Central memory CD8-positive, alpha-beta T cell (primary cell): Measurements from ENCODE around the gene IMPA2.

ENCODE experiments used
- ATAC-seq: fragments of 150-1000 bp; cut with Tn5 transposase; replicated peaks from 2 replicates; pipeline ENCODE4 v1.10.0; 2022; ENCODE audit warnings: mild to moderate bottlenecking, moderate FRiP score, moderate number of reproducible peaks; ENCODE audit not compliant: poor library complexity, severe bottlenecking; ENCODE audit errors: extremely low read depth
- DNase-seq, 2 donors: peaks; one replicate each; pipeline ENCODE4 v3.0.0; 2021; ENCODE audit warnings: low spot score in 2 of 2
- H3K27ac Mint-ChIP-seq: one replicate; pipeline ENCODE4 v1.8.0; 2022; ENCODE audit warnings: low read depth, mild to moderate bottlenecking, moderate library complexity, mixed read lengths
- H3K27me3 Mint-ChIP-seq: one replicate; pipeline ENCODE4 v1.8.0; 2022; ENCODE audit warnings: mixed read lengths
- H3K36me3 Mint-ChIP-seq: one replicate; pipeline ENCODE4 v1.8.0; 2022; ENCODE audit warnings: mild to moderate bottlenecking, moderate library complexity, mixed read lengths; ENCODE audit not compliant: insufficient read depth
- H3K4me1 Mint-ChIP-seq: one replicate; pipeline ENCODE4 v1.8.0; 2022; ENCODE audit warnings: mixed read lengths
- H3K4me3 Mint-ChIP-seq: one replicate; pipeline ENCODE4 v1.8.0; 2022; ENCODE audit warnings: mild to moderate bottlenecking, moderate library complexity, mixed read lengths
- H3K9me3 Mint-ChIP-seq: one replicate; pipeline ENCODE4 v1.8.0; 2022; ENCODE audit warnings: mixed read lengths

Gene IMPA2

DNA sequence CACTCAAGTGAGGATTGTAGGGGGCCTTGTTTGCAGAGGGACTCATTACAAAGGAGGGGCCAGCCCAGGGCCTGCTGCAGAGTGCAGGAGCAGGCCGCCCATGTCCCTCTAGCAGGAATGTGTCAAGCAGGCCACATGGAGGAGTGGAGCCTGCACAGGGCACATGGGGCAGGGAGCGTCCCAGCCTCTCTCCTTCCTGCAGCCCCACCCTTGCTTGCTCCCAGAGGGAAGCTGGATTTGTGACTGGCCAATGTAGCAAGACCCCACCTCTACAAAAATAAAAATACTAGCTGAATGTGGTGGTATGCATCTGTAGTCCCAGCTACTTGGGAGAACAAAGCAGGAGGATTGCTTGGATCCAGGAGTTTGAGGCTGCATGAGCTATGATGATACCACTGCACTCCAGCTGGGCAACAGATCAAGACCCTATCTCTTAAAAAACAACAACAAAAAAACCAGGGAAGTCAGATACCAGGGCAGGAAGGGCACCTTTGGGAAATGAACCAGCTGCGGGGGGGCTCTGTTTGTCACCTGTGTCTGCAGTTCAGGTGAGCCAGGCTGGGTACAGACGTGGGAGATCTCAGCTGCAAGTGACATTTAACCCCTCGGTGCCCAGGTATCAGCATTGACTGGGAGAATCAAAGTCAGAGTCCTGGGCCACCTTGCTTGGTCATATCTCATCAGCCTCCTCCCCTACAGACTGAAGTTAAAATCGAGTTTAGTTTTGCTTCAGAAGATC is 27.7 kb downstream of the IMPA2 start:
- H3K27ac Mint-ChIP-seq, result peak overlapping the region; percentile 49
- no peak for ATAC-seq
- H3K9me3 Mint-ChIP-seq, result no peaks in the 10 kb centered on the region
- no peak for DNase-seq
- no peaks in the 10 kb centered on the region for H3K27me3 Mint-ChIP-seq
- H3K36me3 Mint-ChIP-seq, result peaks cover under 1% of the 10 kb centered on the region
- H3K4me3 Mint-ChIP-seq, result no peak overlapping the region
- H3K4me1 Mint-ChIP-seq, result no peaks in the 10 kb centered on the region

DNA sequence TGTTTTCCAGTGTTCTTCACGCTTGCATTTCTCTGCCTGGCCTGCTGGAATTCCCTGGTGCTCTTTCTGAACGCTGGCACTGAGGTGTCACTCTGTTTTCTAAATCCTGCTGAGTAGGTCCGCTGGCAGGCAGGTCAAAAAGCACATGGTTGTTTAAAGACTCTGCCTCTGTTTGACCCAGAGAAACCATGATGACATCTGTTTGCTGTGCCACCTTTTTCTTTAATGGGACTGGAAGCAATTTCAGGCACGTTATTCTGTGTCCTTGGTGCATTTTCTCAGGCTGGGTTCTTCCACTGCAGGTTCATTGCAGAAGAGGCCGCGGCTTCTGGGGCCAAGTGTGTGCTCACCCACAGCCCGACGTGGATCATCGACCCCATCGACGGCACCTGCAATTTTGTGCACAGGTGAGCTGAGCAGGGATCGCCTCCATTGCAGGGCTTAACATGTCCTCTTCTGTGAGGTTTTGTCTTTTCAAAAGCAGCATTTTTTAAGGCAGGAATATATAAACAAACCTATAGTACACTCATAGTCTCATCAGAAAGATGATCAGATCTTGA is 28.4 kb downstream of the IMPA2 start:
- Mint-ChIP-seq H3K9me3 (no peaks in the 10 kb centered on the region), H3K27me3 (no peaks in the 10 kb centered on the region), H3K4me3 (no peak overlapping the region), H3K36me3 (no peaks in the 10 kb centered on the region), H3K4me1 (no peaks in the 10 kb centered on the region), H3K27ac (no peak overlapping the region)
- no peak for DNase-seq
- ATAC-seq, result no peak

DNA sequence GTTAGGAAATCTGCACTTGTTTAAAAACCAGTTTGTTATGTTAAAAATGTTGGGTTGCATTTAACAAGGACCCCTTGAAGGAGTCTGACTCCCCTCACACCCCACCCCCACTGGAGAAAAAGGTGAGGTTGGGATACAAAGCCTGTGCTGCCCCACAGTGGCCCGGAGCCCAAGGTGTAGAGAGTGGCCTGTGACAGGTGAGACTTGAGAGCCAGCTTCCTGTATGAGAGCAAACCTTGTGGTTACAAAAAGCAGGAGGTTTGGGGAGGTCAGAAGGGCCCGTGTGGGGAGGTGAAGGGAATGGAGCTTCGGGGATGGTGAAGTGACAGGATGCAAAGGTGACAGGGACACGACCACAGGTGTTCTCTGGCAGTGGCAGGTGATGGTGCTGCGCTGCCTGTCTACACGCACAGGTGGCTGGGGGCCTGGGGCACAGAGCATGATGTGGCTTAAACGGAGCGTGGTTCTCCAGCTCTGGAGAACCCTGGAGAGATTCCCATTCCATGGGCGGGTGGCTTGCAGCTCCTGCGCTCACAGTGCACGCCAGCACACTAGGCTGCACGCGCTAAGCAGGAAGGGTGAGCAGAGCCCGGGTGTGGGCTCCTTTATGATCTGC is 29.0 kb downstream of the IMPA2 start:
- H3K4me1 Mint-ChIP-seq, result no peaks in the 10 kb centered on the region
- ATAC-seq (no peak), DNase-seq (no peak)
- H3K9me3 Mint-ChIP-seq, result no peaks in the 10 kb centered on the region
- H3K27me3 Mint-ChIP-seq, result no peaks in the 10 kb centered on the region
- H3K27ac Mint-ChIP-seq, result no peak overlapping the region
- no peak overlapping the region for H3K4me3 Mint-ChIP-seq
- no peaks in the 10 kb centered on the region for H3K36me3 Mint-ChIP-seq

DNA sequence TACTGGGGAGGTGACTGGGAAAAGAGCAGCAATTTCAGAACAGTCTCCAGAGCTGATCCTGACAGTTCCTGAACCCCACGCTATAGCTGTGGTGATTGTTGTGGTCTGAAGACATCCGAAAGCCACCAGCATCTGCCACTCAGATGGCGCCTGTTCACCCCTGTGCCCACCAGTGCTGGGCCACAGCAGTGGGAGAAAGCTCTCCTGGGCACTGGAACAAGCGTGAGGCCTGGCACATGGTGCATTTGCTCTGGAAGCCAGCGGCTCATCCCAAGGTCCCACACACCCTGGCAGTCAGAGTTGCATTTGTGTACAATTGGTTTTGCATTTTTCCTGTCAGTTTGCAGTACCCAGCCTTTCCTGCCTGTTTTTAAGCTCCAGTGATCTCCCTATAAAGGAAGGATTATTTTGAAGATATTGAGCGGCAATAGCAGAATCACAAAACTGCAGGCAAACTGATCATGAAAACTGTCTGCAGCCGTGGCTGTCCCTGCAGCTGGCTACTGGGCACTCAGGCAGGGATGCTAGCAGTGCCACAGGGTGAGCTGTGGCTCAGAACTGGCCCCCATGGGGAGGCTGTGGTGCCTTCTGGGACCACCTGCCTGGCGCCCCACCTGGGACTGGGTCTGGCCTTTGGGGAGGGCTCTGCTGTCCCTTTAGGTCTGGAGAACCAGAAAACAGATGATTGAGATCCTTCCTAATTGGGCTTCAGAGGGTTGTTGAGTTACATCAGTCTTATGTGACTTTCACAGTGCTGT is 30.1 kb downstream of the IMPA2 start:
- Mint-ChIP-seq H3K27me3 (no peaks in the 10 kb centered on the region), H3K4me1 (no peaks in the 10 kb centered on the region), H3K4me3 (no peak overlapping the region), H3K36me3 (no peaks in the 10 kb centered on the region), H3K9me3 (no peaks in the 10 kb centered on the region), H3K27ac (no peak overlapping the region)
- ATAC-seq, result no peak
- no peak for DNase-seq

DNA sequence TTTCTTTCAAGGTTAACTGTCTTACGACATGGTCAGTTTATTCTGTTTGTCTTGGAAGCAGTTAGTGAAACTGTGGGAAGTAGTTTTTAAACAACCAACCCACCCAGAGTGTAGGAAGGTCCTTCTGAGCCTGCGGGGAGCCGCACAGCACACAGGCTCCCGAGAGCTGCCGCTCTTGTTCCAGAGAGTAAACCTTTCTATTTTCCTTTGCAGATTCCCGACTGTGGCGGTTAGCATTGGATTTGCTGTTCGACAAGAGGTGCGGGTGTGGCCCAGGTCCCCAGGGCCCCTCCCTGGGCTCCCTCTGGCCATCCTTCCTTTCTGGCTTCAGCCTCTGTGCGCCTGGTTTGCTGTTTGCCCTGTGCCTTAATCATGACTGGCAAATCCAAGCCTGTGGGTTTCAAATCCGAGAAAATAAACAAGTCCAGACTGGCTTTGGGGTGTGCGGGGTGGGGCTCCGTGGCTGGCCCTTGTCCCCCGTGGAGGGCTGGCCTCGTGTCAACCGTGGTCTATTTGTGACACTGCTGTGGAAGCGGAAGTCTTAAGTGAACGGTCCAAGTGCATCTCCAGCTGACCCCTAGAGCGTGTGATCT is 30.7 kb downstream of the IMPA2 start:
- Mint-ChIP-seq H3K36me3 (no peaks in the 10 kb centered on the region), H3K27me3 (no peaks in the 10 kb centered on the region), H3K4me1 (no peaks in the 10 kb centered on the region), H3K27ac (no peak overlapping the region), H3K4me3 (no peak overlapping the region), H3K9me3 (no peaks in the 10 kb centered on the region)
- DNase-seq, result no peak
- ATAC-seq, result no peak

DNA sequence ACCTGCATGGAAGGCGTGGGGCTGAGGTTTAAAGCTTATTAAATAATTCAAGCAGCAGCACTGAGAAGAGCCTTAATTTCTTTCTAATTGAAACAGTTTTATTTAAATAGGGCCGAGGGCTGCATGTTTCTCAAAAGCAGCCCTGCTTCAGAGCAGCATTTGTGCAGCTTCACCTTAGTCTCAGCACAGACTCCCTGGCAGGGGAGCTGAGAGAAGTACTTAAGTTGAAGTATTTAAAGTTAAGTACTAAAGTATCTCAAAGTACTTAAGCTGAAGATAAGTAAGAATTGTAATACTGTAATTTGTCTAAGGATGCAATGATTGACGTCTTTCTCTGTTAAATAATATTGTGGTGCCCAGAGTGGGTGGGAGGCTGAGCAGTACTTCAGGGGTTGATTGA is 31.4 kb downstream of the IMPA2 start:
- Mint-ChIP-seq H3K4me1 (no peaks in the 10 kb centered on the region), H3K27ac (no peak overlapping the region), H3K4me3 (no peak overlapping the region), H3K9me3 (no peaks in the 10 kb centered on the region), H3K27me3 (no peaks in the 10 kb centered on the region), H3K36me3 (peaks cover 2% of the 10 kb centered on the region)
- DNase-seq (no peak), ATAC-seq (no peak)

DNA sequence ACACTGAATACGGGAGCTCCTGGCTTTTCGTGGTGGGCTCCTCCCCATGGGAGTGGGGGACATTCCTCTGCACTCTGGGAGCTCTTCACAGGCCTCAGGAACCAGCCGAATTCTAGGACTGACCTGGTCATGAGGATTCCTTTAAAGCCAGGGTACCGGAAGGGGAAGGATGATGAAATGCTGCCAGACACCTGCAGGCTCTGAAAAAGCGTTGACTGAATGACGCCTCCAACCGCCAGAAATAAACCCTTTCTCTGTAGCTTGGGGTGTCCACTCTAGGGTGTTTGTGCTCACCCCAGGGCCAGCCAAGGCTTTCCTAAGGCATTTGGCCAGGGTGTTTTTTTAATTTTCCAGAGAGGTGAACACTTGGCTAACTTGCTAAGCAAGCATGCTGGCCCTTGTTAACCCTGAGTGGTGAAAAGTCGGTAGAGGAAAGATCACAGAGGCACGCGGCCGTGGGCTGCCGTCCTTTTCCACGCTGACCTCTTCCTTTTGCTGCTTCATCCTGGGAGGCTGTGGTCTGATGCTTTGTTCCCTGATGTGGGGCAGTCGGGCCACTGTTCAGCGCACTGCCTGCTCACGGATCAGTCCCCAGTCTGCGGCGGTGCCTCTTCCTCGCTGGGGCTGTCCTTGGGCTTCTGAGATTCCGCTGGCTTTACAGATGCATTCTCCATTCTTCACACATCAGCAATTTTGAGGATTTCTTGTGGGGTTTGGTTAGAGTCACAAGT is 32.0 kb downstream of the IMPA2 start:
- H3K27ac Mint-ChIP-seq, result no peak overlapping the region
- H3K27me3 Mint-ChIP-seq, result no peaks in the 10 kb centered on the region
- no peaks in the 10 kb centered on the region for H3K4me1 Mint-ChIP-seq
- DNase-seq (no peak), ATAC-seq (no peak)
- peaks cover 2% of the 10 kb centered on the region for H3K36me3 Mint-ChIP-seq
- no peak overlapping the region for H3K4me3 Mint-ChIP-seq
- H3K9me3 Mint-ChIP-seq, result no peaks in the 10 kb centered on the region

DNA sequence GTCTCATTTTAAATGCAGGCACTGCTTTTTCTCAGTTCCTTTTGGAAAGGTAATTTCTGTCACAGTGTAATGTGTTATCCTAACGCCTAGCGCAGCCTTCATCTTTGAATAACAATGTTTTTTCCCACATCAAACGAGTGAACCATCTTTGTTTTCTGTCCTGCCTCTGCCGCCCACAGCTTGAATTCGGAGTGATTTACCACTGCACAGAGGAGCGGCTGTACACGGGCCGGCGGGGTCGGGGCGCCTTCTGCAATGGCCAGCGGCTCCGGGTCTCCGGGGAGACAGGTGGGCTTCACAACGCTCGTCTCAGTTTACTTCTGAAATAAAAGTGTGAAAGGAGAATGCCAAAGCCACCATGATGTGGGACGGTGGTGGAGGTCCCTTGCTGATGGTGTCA is 32.8 kb downstream of the IMPA2 start:
- no peaks in the 10 kb centered on the region for H3K4me1 Mint-ChIP-seq
- peaks cover 2% of the 10 kb centered on the region for H3K36me3 Mint-ChIP-seq
- H3K27ac Mint-ChIP-seq, result no peak overlapping the region
- H3K4me3 Mint-ChIP-seq, result no peak overlapping the region
- ATAC-seq, result no peak
- H3K9me3 Mint-ChIP-seq, result no peaks in the 10 kb centered on the region
- no peak for DNase-seq
- no peaks in the 10 kb centered on the region for H3K27me3 Mint-ChIP-seq

DNA sequence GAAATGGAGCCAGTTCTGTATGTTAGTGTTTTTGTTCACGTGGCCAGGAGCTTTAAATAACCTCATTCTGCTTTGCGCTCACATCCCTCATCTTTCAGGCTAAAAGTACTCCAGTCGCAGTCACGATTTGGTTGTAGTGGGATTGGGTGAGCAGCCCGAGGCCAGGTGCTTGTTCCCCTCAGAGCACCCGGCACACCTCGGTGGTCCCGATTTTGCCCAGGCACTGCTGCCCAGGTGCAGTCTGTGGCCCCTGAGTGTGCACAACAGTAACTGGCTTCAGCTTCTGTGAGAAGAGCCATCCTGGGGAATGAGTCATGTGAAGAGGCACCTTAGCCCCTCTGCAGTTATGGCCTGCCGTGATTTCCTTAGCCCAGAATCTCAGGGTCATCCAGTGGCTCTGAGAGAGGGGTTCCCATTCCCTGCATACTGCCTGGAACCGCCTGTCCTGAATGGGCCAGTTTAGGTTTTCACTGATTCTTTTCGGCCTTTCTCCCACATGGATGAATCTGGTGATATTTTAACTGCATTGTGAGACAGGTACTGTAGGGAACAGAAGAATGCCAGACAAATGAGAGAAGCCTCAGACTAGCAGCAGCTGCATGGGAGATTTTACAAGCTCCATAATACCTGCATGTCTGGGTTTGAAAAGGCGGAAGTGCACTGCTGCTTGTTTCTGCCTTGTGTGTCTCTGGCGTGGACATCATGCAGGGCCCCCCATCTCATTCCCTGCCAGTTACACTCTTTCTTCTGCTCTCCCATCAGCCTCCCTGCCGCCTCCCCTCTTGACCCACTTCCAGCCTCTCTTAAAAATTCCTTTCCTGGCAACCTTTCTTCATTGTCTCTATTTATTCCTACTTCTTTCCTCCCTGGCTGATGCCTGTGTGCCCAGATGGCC is 33.5 kb downstream of the IMPA2 start:
- no peak for DNase-seq
- Mint-ChIP-seq H3K4me3 (no peak overlapping the region), H3K27me3 (no peaks in the 10 kb centered on the region), H3K9me3 (no peaks in the 10 kb centered on the region), H3K36me3 (peaks cover 2% of the 10 kb centered on the region), H3K27ac (no peak overlapping the region), H3K4me1 (no peaks in the 10 kb centered on the region)
- no peak for ATAC-seq

DNA sequence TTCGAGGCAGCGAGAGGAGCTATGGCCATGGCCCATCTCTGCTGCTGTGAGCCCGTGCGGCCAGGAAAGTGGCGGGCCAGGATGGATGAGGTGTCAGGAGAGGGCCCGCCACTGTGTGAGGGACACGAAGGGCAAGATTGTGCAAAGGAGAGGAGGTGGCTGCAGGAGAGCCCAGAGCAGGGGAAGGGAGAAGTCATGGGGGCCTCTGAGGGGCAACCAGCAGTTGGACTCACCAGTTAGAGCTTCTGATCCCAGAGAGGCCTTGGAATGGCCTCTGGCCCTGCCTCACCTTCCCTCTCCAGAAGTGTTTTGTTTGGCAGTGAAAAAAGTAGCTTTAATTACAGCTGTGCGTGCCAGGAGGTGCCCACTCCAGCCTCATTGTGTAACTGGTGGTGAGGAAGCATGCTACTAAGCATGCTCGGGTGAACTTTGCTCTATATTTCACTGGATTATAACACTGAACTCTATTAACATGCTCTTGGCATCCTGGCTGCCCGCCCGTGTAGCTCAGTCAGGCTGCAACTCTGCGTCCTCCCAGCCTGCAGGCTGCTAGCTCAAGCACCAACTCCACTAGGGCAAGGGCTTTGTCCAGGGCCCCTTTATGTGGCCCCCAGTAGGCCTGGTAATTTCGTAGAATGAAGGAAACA is 34.2 kb downstream of the IMPA2 start:
- ATAC-seq (no peak), DNase-seq (no peak)
- Mint-ChIP-seq H3K27me3 (no peaks in the 10 kb centered on the region), H3K4me3 (no peak overlapping the region), H3K4me1 (no peaks in the 10 kb centered on the region), H3K9me3 (no peaks in the 10 kb centered on the region), H3K27ac (no peak overlapping the region), H3K36me3 (peaks cover 2% of the 10 kb centered on the region)

DNA sequence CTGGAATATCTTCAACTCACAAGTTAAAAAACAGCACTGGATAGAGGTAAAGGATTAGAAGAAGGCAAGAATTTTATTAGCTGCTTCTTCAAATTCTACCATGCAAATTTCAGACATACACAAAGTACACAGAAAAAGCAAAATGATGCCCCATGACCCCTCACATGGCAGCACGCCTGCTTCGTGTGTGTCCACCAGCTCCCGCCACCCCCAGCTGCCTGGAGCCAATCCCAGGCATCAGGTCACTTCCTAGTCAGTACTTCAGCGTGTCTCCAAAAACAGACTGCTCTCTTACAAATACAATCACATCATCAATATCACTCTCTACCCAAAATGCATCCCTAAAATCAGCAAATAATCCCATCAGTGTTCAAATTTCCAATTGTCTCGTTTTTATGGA is 35.8 kb downstream of the IMPA2 start:
- Mint-ChIP-seq H3K36me3 (peaks cover 2% of the 10 kb centered on the region), H3K27ac (peak overlapping the region; percentile 1), H3K9me3 (no peaks in the 10 kb centered on the region), H3K27me3 (no peaks in the 10 kb centered on the region), H3K4me1 (no peaks in the 10 kb centered on the region), H3K4me3 (no peak overlapping the region)
- ATAC-seq (no peak), DNase-seq (no peak)
